ENCODE data around the gene SF3B3. TPM values are rescaled to one million over a fixed set of nuclear protein-coding genes. Genes with fewer than 3 reads are reported as not detected.

The SF3B3 gene
- total RNA-seq, 1 donor from 2014 or later = 65.9 TPM

- TF ChIP-seq CTCF (conservative IDR thresholded peaks at IDR 0.05; ENCODE audit: low read depth, low read length) = no peak
- no peak overlapping the region for H3K4me3 ChIP-seq (ENCODE audit: low read depth, low read length)
- DNase-seq (ENCODE audit: low read depth) = no peak
Observed at GRCh38 chr16:70605283-70605657, 81.7 kb downstream of the SF3B3 start.

- no peak for TF ChIP-seq CTCF (conservative IDR thresholded peaks at IDR 0.05; ENCODE audit: low read depth, low read length)
- DNase-seq (ENCODE audit: low read depth) = no peak
- H3K4me3 ChIP-seq (ENCODE audit: low read depth, low read length) = no peak overlapping the region
Observed at GRCh38 chr16:70608521-70608920, 84.9 kb downstream of the SF3B3 start.

DNA sequence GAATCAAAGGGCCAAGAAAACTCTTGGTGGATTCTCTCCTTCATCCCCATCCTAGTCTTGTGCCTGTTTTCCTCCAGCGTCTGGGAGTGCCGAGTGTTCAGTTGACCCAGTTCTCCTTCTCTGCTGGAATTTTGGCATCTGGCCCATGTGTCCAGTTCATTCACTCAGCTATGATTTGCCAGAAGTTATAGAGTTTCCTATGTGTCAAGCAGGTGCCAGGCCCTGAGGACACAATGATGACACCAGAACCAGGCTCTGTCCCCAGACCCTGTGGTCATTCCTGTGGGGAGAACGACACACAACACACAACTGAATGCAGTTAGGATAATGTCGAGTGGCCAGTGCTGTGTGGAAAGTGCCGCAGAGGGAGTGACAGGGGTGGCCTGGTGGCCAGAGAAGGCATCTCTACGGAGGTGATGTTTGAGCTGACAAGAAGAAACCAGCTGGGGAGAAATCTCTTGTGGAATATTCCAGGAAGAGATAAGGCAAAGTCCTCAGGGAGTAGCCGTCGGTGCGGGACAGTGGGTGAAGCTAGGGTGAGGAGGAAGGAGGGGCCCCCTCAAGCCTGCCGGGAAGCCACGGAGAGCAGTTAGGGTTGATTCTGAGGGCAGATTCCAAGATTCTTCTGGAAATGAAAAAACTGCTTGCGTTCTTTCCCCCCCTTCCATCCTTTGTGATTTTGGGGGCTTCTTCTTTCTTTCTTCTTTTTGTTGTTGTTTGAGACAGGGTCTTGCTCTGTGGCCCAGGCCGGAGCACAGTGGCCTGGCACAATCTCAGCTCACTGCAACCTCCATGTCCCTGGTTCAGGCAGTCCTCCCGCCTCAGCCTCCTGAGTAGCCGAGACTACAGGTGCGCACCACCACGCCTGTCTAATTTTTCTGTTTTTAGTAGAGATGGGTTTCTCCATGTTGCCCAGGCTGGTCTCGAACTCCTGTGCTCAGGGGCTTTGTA, 86.9 kb downstream of the SF3B3 start:
- TF ChIP-seq CTCF (conservative IDR thresholded peaks at IDR 0.05; ENCODE audit: low read depth, low read length) = no peak
- H3K4me3 ChIP-seq (ENCODE audit: low read depth, low read length) = no peak overlapping the region
- DNase-seq (ENCODE audit: low read depth) = no peak

DNA sequence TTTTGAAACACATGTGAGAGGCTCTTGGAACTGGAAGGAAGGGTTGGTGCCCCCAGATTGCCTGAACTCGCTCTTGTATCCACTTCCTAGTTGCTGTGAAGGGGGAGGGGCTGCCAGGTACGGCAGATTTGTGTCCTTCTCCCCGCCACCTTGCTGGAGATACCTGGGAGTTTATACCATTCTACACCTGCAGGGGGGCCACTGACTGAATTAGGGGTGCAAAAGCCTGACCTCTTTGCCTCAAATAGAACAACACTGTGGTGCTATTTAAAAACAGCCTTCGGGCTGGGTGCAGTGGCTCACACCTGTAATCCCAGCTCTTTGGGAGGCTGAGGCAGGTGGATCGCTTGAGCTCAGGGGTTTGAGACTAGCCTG, 87.6 kb downstream of the SF3B3 start:
- DNase-seq (ENCODE audit: low read depth) = no peak
- no peak for TF ChIP-seq CTCF (conservative IDR thresholded peaks at IDR 0.05; ENCODE audit: low read depth, low read length)
- H3K4me3 ChIP-seq (ENCODE audit: low read depth, low read length) = no peak overlapping the region

GRCh38 chr16:70611785-70612303, 88.2 kb downstream of the SF3B3 start:
- TF ChIP-seq CTCF (conservative IDR thresholded peaks at IDR 0.05; ENCODE audit: low read depth, low read length) = no peak
- DNase-seq (ENCODE audit: low read depth) = no peak
- no peak overlapping the region for H3K4me3 ChIP-seq (ENCODE audit: low read depth, low read length)

GRCh38 chr16:70612931-70613330, 89.3 kb downstream of the SF3B3 start:
- no peak overlapping the region for H3K4me3 ChIP-seq (ENCODE audit: low read depth, low read length)
- TF ChIP-seq CTCF (conservative IDR thresholded peaks at IDR 0.05; ENCODE audit: low read depth, low read length) = no peak
- no peak for DNase-seq (ENCODE audit: low read depth)

All from epithelial cell of proximal tubule (primary cell).